NCI-H1417 treated with DMSO at 0.1 percent for 48 hours (cell line): ENCODE measurements around the gene SEC11A.

Source experiments
- DNase-seq: peaks from one replicate; lab custom pipeline; 2025; lab: John Stamatoyannopoulos, UW

The SEC11A gene

GRCh38 chr15:84681831-84682230, 34.1 kb downstream of the SEC11A start:
- no peak for DNase-seq

- no peak for DNase-seq
Measured at GRCh38 chr15:84671211-84671610, 44.7 kb downstream of the SEC11A start.

- no peak for DNase-seq
Measured at GRCh38 chr15:84669726-84670125, 46.2 kb downstream of the SEC11A start.

GRCh38 chr15:84668221-84668982, 47.5 kb downstream of the SEC11A start:
- no peak for DNase-seq

- no peak for DNase-seq
Measured at GRCh38 chr15:84666373-84666772, 49.6 kb downstream of the SEC11A start.

- no peak for DNase-seq
Measured at GRCh38 chr15:84661001-84661400, 54.9 kb downstream of the SEC11A start.

GRCh38 chr15:84659904-84660781, 55.8 kb downstream of the SEC11A start:
- DNase-seq: no peak

- DNase-seq: no peak
Measured at GRCh38 chr15:84658788-84659411, 57.0 kb downstream of the SEC11A start.

- peak; percentile 12 for DNase-seq
Measured at GRCh38 chr15:84658080-84658787, 57.7 kb downstream of the SEC11A start, which contains the start of gene NMB. Gene NMB, minus strand, starts transcription at chr15:84658199. Its CDS starts 47 bp downstream, at chr15:84658152.

GRCh38 chr15:84657748-84658079, 58.2 kb downstream of the SEC11A start:
- DNase-seq: no peak

GRCh38 chr15:84656972-84657371, 59.0 kb downstream of the SEC11A start:
- DNase-seq: no peak

GRCh38 chr15:84654689-84655453, 61.1 kb downstream of the SEC11A start:
- peak; percentile 26 for DNase-seq

GRCh38 chr15:84653910-84654688, 61.8 kb downstream of the SEC11A start, which contains the start of gene WDR73:
Gene WDR73, minus strand, starts transcription at chr15:84654283. Its CDS starts 9 bp downstream, at chr15:84654274.
- peak; percentile 81 for DNase-seq

- DNase-seq: no peak
Measured at GRCh38 chr15:84653584-84653909, 62.4 kb downstream of the SEC11A start.

GRCh38 chr15:84649706-84650105, 66.2 kb downstream of the SEC11A start:
- DNase-seq: no peak

GRCh38 chr15:84648539-84648938, 67.4 kb downstream of the SEC11A start:
- no peak for DNase-seq

- DNase-seq: no peak
Measured at GRCh38 chr15:84647726-84648125, 68.2 kb downstream of the SEC11A start.

- no peak for DNase-seq
Measured at GRCh38 chr15:84645997-84646396, 69.9 kb downstream of the SEC11A start.

GRCh38 chr15:84645496-84645895, 70.4 kb downstream of the SEC11A start:
- DNase-seq: no peak

- DNase-seq: no peak
Measured at GRCh38 chr15:84643838-84644237, 72.1 kb downstream of the SEC11A start.
